ENCODE measurements around the gene DGKD.

The DGKD gene

DNA sequence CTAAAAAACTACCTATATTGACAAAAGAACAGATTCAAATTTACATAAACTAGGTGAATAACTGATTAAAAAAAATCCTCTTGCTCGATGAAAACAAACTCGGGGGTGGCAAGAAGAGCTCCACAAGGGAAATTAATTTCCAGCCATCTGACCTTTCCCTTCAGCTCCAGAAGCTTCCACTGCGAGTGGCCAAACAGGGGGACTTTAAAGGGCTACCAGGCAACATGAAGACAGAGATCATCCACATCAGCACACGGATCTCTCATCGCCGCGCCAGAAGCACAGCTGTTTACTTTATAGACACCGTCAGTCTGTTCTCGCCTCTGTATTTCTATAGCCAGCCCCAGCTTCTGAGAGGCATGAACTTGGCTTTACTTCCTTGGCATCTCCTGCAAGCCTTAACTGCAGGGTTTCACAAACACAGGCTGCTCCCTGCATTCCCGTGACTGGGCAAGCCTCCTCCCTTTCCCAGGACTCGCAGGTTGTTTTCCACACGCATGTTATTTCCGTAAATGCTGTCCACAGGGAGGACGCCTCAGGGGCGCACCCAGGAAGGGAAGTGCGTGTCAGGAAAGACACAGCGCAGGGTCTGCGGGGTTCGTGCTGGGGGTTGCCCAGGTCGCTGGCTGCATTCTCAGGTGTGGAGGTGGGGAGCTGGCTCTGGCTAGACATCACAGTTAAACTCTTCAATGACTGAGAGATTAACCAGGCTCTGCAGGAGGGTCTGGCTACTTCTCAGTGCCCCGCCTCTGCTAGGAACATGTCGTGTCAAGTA, 127.3 kb downstream of the DGKD start:
- FAIRE-seq, result no peak

DNA sequence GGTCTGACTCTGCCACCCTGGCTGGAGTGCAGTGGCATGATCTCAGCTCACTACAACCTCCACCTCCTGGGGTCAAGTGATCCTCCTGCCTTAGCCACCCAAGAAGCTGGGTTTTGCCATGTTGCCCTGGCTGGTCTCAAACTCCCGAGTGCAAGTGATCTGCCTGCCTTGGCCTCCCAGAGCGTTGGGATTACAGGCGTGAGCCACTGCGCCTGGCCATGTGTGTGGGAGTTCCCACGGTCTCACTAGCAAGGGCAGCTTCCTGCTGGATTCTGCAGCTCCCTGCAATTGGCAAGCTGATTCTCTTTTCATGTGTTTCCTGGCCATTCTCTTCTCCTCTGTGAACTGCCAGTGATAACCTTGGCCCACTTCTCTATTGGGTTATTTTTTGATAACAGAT, 128.3 kb downstream of the DGKD start:
- no peak for FAIRE-seq

DNA sequence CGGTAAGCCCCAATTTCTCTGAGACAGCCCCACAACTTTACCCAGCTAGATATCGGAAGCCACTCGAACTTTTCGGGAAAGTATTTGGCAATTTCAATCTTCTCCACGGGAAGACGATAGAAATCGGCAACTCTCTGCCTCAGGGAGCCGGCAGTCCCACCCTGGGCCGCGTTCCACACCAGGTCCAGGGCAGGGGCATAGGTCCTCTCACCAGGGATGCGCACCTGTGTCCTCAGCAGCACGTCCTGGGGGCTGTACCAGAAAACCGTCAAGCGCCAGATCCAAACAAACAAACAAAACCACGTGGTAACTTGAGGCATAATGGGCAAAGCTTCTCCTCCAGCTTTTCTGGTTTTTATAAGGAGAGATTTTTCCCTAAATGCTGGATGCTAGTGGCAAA, 131.4 kb downstream of the DGKD start:
- no peak for FAIRE-seq

DNA sequence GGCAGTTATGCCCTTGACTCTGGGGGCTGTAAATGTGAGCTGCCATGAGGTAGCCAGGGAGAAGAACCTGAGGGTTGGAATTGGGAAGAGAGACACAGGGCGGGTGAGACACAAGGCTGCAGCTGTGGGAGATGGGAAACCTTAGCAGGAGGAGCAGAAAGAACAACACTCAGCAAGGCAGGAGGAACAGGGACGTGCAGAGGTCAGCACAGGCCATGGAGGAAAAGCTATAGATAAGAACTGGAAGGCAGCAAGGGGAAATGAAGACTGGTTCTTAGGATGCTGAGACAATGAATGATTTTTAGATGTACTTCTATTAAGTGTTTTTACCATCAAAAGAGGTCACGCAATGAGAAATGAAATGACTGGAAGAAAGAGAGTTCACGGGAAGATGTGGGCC, 132.1 kb downstream of the DGKD start:
- FAIRE-seq, result no peak

DNA sequence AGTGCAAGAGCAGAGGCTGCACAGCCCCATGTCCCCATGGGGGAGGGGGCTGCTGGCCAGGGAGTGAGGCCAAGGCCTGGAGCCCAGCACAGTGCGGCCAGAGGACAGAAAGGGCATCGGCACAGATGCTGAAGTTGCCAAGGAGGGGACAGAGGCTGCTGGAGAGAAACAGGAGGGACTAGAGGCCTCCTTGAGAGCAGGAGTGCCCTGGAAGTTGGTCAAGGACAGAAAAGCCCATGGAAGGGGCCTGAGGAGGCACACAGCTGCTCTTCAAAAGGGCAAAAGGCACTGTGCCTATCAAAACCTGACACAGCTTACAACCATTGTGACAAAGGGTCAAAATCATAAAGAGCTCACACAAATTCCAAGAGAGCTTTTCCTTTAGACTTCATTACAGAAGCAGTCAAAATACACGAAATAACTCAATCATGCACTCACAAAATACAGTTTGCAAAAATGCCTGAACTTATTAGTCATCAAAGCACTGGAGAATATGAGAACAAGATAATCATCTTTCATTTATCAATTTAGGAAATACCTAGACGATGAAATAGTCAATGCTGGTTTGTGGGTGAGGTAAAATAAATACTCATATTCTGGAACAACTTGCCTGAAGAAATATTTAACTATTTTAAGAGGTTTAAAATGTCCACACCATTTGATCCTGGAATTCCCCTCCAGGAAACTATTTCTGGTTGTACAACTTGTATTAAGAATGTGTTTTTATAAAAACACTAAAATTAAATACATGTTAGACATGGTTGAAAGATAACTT, 132.7 kb downstream of the DGKD start:
- no peak for FAIRE-seq

DNA sequence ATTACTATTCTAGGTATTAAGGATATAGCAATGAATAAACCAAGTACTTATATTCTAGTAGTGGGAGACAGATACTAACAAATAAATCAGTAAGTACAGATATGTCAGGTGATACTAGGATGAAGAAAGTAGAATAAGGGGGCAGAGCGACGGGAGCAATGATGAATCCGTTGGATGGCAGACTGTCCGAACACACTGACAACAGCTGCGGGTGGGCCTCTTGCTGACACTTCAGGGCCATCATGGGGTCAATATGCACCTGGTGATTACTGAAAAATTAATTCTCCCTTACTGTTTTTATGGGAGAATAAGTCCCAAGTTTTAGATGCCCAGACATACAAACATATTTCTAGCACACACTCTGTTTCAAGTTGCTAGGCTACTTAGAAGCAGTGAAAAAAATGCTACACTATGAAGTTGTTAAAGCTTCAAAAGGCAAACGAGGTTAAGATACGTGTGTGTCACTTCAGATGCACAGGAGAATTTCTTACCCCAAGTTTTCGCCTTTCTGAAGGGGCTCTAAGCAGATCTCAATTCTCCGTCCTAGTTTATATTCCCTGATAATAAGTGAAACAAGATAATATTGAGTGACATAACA, 133.6 kb downstream of the DGKD start:
- no peak for FAIRE-seq

DNA sequence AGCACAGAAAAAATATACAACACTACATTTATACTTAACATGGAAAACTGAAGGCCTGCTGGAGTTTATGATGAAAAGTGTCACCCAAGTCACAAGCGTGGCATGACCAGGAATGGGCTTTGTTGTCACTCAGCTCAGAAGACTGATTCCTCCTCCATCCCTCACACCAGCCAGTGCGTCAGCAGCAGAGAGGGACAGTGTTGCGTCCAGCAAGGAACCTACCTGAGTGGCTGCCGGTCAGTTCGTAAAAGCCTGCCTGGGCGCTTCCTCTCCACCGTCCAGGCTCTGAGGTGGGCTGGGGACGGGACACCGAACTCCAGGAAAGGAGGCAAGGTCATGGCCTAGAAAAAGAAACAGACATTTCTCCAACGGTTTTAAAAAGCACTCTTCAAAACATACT, 134.8 kb downstream of the DGKD start:
- no peak for FAIRE-seq

DNA sequence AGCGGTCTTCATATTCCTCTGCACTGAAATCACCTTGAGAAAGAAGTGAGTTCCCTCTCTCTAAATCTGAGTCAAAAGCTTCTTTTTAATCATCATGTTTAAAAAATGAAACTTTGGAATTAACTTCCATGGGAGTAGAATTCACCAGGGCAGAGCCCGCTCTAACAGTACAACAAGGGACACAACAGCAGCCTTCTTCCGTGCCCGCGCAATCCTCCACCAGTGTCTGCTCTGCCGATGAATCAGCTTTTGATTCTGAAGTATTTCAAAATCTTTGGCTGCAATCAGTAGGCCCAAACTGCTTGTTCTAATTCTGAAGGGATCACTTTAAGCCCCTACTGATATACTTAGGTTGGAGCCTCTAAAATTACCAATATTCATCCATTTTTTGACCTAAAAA, 135.4 kb downstream of the DGKD start:
- no peak for FAIRE-seq

DNA sequence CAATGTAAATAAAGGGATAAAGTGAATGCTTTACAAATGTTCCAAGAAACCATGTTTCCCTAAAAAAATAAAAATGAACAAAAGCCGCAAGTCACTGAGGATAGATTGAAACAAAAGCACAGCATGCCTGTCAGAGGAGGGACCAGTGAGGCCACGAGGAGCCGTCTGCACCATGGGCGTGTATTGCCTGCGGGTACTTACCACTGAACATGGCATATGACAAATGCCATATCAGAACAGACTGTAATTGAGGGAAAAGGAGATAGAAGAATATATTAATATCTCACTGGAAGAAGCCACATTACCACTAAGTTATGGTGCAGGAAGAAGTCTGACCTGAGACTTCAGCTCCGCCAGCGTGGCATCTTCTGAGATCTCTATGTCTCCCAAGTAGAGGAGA, 136.5 kb downstream of the DGKD start:
- FAIRE-seq, result no peak

DNA sequence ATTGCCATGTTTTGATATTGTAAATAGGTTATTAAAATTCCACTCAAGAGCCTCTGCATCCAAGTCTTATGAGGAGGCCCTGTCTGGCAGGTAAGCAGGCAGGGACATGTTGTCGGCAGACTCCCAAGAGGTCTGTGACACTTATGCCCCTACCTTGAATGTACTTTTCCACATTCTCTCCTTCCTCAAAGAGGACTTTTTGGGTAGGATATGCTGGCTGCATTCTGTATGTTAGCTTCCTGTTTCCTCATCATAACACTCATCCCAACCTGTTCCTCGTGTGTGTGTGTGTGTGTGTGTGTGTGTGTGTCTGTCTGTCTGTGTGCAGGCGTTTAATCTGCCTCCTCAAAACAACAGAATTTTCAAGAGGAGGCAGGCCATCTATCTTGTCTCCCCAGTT, 137.0 kb downstream of the DGKD start:
- FAIRE-seq, result no peak

DNA sequence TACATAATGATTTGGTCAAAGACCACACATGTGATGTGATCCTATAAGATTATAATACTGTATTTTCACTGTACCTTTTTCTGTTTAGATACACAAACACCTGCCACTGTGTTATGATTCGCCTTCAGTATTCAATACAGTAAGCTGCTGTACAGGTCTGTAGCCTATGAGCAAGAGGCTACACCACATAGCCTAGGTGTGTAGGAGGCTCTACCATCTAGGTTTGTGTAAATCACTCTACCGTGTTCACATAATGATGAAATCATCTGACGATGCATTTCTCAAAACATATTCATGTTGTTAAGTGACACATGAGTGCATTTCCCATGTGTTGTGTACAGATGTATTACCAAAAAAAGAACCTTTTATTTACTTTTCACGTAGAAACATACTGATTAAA, 137.8 kb downstream of the DGKD start:
- FAIRE-seq, result no peak

DNA sequence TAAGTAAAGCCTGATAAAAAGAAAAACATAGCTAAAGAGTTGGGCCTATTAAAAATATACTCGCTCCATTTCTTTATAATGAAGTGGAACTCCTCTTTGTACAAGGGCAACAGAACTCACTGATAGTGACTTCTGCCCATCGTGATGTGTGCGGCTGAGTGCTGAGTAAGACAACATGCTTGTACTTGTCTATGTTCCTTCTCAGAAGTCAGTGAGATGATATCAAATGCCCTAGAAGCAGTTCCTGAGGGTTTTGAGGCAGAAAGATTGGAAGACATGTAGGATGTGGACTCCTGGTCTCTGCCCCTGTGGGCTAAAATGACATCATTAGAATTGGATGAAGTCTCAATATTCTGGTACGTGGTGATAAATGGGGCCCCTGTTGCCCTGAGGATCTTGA, 138.5 kb downstream of the DGKD start:
- FAIRE-seq, result no peak

DNA sequence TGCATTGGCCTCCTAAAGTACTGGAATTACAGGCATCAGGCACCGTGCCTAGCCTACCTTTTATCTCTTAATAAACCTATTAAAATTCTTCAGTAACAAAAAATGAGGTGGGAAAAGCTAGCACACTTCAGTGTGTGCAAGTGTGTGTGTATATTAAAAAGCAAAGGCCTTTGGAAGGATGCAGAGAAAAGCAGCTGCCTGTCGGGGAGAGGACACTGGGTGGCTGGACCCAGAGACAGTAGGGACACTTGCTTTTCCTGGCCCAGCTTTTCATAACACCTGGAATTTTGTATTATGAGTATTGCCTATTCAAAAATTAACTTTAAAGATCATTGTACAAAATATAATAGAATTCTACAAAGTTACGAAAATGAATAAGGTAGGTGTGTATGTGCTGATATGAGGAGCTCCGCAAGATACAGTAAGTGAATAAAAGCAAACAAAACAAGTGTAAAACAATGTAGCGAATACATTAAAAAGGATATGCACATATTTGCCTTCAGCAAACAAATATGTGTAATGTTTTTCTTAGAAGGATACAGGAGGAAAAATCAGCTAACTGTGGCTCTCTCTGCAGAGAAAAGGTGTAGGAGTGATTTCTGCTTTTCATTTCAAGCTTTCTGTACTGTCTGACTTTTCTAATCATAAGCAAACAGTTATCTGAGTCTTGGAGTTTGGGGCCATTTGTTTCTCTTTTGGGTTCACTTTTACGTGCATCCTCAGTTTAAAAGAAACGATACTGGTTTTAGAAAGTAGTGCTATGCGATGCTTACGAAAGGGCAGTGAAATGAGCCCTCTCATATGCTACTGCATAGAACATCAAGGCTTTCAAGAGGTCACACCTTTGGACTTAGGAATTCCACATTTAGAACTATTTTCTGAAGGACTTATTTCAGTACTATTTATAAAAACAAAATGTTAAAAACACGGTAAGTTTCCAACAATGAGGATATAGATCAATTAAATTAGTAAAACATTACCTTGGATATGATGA, 141.5 kb downstream of the DGKD start:
- peak; percentile 48 for FAIRE-seq

DNA sequence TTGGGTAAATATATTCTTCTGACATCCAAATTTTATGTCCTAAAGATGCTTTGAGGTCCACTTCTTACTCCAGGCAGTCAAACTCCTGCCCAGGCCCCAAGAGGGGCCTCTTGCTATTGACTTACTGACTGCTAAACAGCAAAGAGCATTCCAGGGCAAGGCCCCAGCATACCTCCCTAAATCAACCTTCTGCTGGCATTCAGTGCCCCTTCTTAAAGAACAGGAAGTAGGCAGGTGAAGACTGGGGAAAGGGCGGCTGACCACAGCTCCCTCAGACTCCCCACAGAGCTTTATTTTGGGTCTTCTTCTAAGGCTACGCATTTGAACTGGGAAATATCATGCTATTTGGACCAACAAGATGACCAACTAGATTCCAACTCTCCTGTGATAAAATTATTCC, 143.4 kb downstream of the DGKD start:
- FAIRE-seq, result no peak

DNA sequence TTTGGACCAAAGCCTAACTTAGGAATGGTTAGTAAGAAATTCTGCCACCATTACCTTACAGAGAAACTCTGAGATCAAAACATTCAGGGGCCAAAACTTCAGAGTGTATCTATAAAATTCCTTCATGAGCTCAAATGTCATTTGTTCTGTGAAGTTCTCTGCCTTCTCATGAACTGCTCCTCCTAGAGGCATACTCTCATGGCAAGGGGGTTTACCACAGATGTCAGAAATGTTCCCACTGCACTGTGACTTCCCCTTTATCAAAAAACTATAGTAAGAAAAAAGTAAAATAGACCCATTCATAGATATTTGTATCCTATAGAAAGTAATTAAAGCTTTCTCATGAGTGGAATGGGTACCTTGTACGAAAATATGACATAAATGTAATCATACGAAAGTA, 143.8 kb downstream of the DGKD start:
- no peak for FAIRE-seq

DNA sequence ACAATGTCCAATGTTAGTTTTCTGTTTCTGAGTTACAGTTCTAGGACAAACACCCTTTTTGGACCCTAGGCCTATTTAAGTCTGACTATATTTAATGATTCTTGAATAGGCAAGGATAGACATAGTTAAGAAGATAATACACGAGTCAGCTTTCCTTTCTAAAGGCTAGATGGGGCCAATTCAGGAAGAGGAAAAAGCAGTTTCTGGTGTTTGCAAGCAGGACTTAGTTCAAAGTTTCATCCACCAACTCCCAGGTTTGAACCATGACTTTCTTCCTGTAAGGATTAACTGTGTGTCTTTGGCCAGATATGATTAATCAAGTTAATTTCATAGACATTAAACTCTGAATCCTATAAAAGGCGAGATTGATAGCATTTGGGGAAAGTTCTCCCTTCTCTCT, 145.6 kb downstream of the DGKD start:
- no peak for FAIRE-seq

DNA sequence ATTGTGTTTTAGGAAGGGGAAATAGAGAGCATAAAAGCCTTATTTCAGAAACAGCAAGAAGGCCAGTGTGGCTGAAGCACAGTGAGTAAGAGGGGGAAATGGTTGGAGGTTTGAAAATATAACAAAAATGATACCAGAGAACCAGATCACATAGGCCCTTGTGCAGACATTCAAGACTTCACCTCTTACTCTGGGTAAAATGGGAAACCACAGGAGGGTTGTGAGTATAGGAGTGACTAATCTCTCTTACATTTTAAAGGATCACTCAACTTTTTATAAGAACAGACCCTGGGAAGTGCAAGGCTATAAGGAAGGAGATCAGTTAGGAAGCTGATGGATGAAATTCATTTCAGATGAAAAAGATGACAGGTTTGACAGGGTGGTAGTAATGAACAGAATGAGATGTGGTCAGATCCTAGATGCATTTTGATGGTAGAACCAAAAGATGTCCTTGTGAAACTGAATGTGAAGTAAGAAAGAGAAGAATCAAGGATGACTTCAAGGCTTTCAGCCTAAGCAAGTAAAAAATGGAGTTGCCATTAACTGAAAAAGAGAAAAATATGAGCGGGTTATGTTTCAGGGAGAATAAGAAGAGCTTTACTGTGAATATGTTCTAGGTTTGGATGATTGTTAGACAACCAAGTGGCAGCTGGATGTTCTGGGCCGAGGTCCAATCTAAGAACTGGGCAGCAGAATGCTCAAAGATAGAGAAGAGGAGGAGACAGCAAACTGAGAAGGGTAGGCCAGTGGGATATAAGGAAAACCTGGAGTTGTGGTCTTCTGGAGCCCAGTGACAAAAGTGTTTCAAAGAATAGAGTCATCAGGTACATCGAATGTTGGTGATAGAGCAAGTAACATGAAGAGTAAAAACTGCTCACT, 147.1 kb downstream of the DGKD start:
- FAIRE-seq, result no peak

DNA sequence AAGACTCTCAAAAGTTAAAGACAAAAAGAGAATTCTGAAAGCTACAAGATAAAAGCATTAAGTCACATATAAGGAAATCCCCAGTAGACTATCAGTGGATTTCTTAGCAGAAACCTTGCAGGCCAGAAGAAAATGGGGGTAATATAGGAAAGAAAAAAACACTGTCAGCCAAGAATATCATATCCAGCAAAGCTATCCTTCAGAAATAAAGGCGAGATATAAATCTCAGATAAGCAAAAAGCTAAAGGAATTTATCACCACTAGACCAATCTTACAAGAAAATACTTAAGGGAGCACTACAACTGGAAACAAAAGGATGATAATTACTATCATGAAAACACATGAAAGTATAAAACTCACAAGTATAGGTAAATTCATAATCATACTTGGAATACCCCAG, 149.2 kb downstream of the DGKD start:
- no peak for FAIRE-seq

DNA sequence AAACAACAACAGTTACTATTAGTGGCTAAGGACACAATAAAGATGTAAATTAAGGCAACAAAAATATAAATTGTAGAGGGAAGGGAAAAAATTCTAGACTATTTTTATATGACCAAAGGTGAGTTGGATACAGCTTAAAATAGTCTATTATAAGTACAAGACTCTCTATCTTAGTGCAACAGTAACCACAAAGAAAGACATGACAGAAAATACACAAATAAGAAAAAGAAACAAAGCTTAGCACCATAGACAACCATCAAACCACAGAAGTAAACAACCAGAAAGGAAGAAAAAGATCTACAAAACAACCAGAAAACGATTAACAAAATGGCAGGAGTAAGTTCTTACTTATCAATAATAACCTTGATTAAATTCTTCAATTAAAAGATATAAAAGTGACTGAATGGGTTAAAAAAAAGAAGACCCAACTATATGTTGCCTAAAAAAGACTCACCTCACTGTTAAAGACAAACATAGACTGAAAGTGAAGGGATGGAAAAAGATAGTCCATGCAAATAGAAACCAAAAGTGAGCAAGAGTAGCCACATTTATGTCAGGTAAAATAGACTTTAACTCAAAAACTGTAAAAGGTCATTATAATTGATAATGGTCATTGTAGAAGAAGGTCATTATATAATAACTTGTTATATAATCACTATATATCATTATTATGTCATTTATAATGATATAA, 149.8 kb downstream of the DGKD start:
- FAIRE-seq, result peak; percentile 52

DNA sequence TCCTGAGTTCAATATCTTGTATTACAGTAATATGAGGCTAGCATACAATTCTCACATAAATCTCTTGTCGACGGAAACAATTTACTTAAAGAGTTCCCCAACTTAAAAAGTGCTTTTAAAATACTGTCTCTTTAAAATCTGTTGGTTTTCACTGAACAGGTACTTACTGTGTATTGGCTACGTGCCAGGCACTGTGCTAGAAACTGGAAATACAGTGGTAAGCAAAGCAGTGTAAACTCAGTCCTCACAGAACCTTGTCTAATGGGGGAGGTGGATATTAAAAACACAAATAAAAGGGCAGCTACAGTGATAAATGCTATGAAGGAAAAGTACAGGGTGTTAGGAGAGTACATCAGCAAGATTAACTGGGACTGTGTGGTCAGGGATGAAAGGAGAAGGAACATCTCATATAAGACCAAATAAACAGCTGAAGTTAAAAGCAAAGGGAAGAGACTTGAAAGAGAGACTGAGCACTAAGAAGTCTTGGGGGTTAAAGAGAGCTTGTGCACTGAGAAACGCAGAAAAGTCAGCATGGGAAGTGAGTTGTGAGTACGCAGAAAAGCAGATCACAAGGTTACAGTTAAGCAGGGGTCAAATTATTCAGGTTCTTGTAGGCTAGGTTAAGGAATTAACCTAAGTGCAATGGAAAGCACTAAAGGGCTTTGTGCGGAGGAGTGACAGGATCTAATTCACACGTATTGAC, 159.8 kb downstream of the DGKD start:
- no peak for FAIRE-seq

Measured in A204.1 (cell line).